Endothelial cell of umbilical vein (primary cell): ENCODE results near the gene LAMA4. TPM values are rescaled to one million over a fixed set of nuclear protein-coding genes. Genes with fewer than 3 reads are reported as not detected.

Experiments
- BruUV-seq: library from RNA; stranded (reverse); fragments of 400-500 nt; replicated peaks from 2 replicates; lab custom pipeline; 2021; lab: Mats Ljungman, UMichigan
- CTCF ChIA-PET: fragments of 300-600, 350-600 bp; sonication (Branson Sonifier 250); formaldehyde crosslinking; loops from one replicate; lab custom pipeline; 2021; ENCODE audit warnings: antibody characterized with exemption, inconsistent platforms; lab: Charles Lee
- POLR2A ChIA-PET: fragments of 300-600, 350-600 bp; sonication (Branson Sonifier 250); formaldehyde crosslinking; loops from one replicate; lab custom pipeline; 2021; ENCODE audit warnings: antibody characterized with exemption, inconsistent platforms; lab: Charles Lee
- DNase-seq: peaks from one replicate; pipeline ENCODE4 v3.0.0-alpha.2; 2011; ENCODE audit warnings: low read depth, low spot score
- FAIRE-seq: peaks from 2 replicates; lab custom pipeline; 2011; peaks lifted over from hg19 to GRCh38; lab: Jason Lieb, UNC
- H2AFZ ChIP-seq: 2 replicates; pipeline ENCODE4 v1.6.0; 2012; ENCODE audit warnings: low read depth, low read length, control low read depth, inconsistent platforms
- H3K27ac ChIP-seq: 2 replicates; pipeline ENCODE4 v1.5.1; 2011; ENCODE audit warnings: low read depth, mild to moderate bottlenecking, control low read depth, low read length, moderate library complexity; ENCODE audit not compliant: insufficient read depth
- H3K27me3 ChIP-seq, 2 experiments: 2 replicates each; pipeline versions ENCODE4 v1.6.0 to v1.6.1; 2011; ENCODE audit warnings: low read length in 2 of 2, mixed read lengths in 1 of 2; ENCODE audit not compliant: control insufficient read depth in 2 of 2, insufficient read depth in 2 of 2
- H3K36me3 ChIP-seq, 2 experiments: 2 replicates in 1 of 2; 3 replicates in 1 of 2; pipeline ENCODE4 v1.5.1; 2011; ENCODE audit warnings: low read length in 2 of 2, mild to moderate bottlenecking in 1 of 2, moderate library complexity in 1 of 2; ENCODE audit not compliant: control insufficient read depth in 2 of 2, insufficient read depth in 2 of 2; ENCODE audit errors: extremely low read depth in 1 of 2
- H3K4me1 ChIP-seq: 3 replicates; pipeline ENCODE4 v1.5.1; 2011; ENCODE audit warnings: mild to moderate bottlenecking, low read length; ENCODE audit not compliant: control insufficient read depth, insufficient read depth; ENCODE audit errors: extremely low read depth
- H3K4me2 ChIP-seq: 2 replicates; pipeline ENCODE4 v1.6.1; 2011; ENCODE audit warnings: low read length, control low read depth, mixed read lengths; ENCODE audit not compliant: insufficient read depth
- H3K4me3 ChIP-seq, 3 experiments: fragments of 200-600 bp in 1 of 3; sonication (generic), shearing (Covaris generic) in 1 of 3; replicated peaks in 1 of 3; 2 replicates each; pipeline ENCODE4 v1.5.1; 2011 to 2016; ENCODE audit warnings: control low read depth in 3 of 3, low read length in 3 of 3, mild to moderate bottlenecking in 2 of 3, inconsistent platforms in 1 of 3, low read depth in 1 of 3, moderate library complexity in 1 of 3; ENCODE audit not compliant: insufficient read depth in 1 of 3
- H3K79me2 ChIP-seq: 2 replicates; pipeline ENCODE4 v1.6.0; 2012; ENCODE audit warnings: low read length, inconsistent platforms; ENCODE audit not compliant: control insufficient read depth, insufficient read depth
- H3K9ac ChIP-seq: replicated peaks from 2 replicates; pipeline ENCODE3; 2011; ENCODE audit warnings: low read length, control low read depth; ENCODE audit not compliant: insufficient read depth; ENCODE audit errors: extremely low read depth
- H3K9me1 ChIP-seq: replicated peaks from 3 replicates; pipeline ENCODE4 v1.6.0; 2011; ENCODE audit warnings: mild to moderate bottlenecking, low read length; ENCODE audit not compliant: control insufficient read depth, insufficient read depth; ENCODE audit errors: extremely low read depth
- H3K9me3 ChIP-seq: replicated peaks from 2 replicates; pipeline ENCODE4 v1.5.1; 2012; ENCODE audit warnings: low read length, inconsistent platforms; ENCODE audit not compliant: control insufficient read depth, insufficient read depth
- H4K20me1 ChIP-seq: replicated peaks from 2 replicates; pipeline ENCODE3; 2011; ENCODE audit warnings: mild to moderate bottlenecking, low read length; ENCODE audit not compliant: control insufficient read depth, insufficient read depth; ENCODE audit errors: extremely low read depth
- EZH2 ChIP-seq: IDR thresholded peaks from 2 replicates; pipeline ENCODE4 v1.6.1; 2012; ENCODE audit warnings: borderline replicate concordance, low read depth, mild to moderate bottlenecking, moderate library complexity, low read length, inconsistent platforms; ENCODE audit not compliant: severe bottlenecking
- FOS ChIP-seq: IDR thresholded peaks from 2 replicates; pipeline ENCODE4 v1.6.1; 2011; ENCODE audit warnings: mild to moderate bottlenecking, low read length, moderate library complexity, borderline replicate concordance; ENCODE audit not compliant: insufficient read depth
- GATA2 ChIP-seq: IDR thresholded peaks from 2 replicates; pipeline ENCODE4 v1.7.0; 2011; ENCODE audit warnings: low read depth, mild to moderate bottlenecking, moderate library complexity, mixed read lengths, low read length; ENCODE audit not compliant: insufficient read length, insufficient read depth
- JUN ChIP-seq: IDR thresholded peaks from 2 replicates; pipeline ENCODE4 v1.6.1; 2011; ENCODE audit warnings: borderline replicate concordance, low read depth; ENCODE audit not compliant: insufficient read length, insufficient read depth
- MYC ChIP-seq: IDR thresholded peaks from one replicate; pipeline ENCODE4 v1.6.1; 2011; ENCODE audit warnings: mild to moderate bottlenecking, low read depth, low read length
- POLR2A ChIP-seq: IDR thresholded peaks from 2 replicates; pipeline ENCODE4 v1.6.1; 2012; ENCODE audit warnings: low read depth, mild to moderate bottlenecking, control low read depth, low read length
- POLR2AphosphoS5 ChIP-seq: IDR thresholded peaks from 2 replicates; pipeline ENCODE4 v1.6.1; 2012; ENCODE audit warnings: low read depth, mild to moderate bottlenecking, control low read depth, low read length, moderate library complexity; ENCODE audit not compliant: insufficient read depth
- dilution Hi-C: fragments of 300-500 bp; cut with MboI; formaldehyde crosslinking; loops from one replicate; pipeline ENCODE4 v1.15.0; 2019; ENCODE audit warnings: low sequenced_read_pairs; ENCODE audit not compliant: extremely low pct_ligation_motif_present
- intact Hi-C: fragments of 100-400 bp; cut with micrococcal nuclease; formaldehyde crosslinking; loops from one replicate; pipeline ENCODE4 v1.10.0; 2022
- polyA plus RNA-seq, 4 experiments: library from polyadenylated mRNA; depleted of rRNA in 3 of 4; stranded (reverse) in 3 of 4; unstranded in 1 of 4; fragments of >200 nt; gene quantifications; 2 replicates each; pipeline versions ENCODE4 v1.2.1 to v1.2.3, GENCODE V29; 2011 to 2012; ENCODE audit warnings: missing spikeins in 1 of 4
- total RNA-seq: library from RNA; stranded (reverse); gene quantifications from 2 replicates; pipeline ENCODE4 v1.2.3, GENCODE V29; 2021
- TF ChIP-seq, protein P1 (sequence below): IDR thresholded peaks from 2 replicates; pipeline ENCODE4 v1.6.1; 2011; ENCODE audit not compliant: insufficient read depth, insufficient read length
- TF ChIP-seq, protein P2 (sequence below), 2 donors: IDR thresholded peaks; 1 replicate in 1 of 2; 2 replicates in 1 of 2; pipeline ENCODE4 v1.5.1; 2011; ENCODE audit warnings: low read length in 2 of 2, mild to moderate bottlenecking in 2 of 2, moderate library complexity in 2 of 2, control low read depth in 1 of 2, inconsistent platforms in 1 of 2, low read depth in 1 of 2; ENCODE audit not compliant: insufficient read depth in 1 of 2; ENCODE audit errors: extremely low read depth in 1 of 2

LAMA4 gene
- total and polyA plus RNA-seq, 2 donors (not counting 3 experiments of a cell fraction or from before 2014, with no cell fraction given): 384 to 629 TPM

DNA sequence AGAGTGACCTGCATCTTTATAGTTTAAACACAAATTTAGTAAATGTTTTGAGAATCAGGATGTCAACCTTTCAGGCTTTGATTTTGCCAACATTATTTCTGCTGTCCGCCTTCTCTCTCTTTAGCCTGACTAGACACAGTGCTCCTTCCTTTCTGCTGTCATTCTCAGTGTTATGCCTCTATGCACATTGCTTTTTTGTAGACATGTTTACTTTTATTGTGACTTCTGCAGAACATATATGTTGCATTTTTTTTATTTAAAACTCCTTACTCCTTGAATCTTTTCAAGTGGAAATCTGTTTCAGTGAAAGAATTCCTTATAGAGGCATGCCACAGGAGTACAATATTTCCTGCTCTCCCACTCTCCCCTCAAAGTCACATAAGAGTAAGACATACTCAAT is 64.2 kb downstream of the LAMA4 start:
- CTCF ChIA-PET: interaction anchor here (1.5 to 2.9 kb wide), 4 partner anchors 9 to 121 kb away, joined by 3 to 12 read pairs (median 6); no protein-coding TSS in a partner anchor
- H3K27ac ChIP-seq: no peak overlapping the region

DNA sequence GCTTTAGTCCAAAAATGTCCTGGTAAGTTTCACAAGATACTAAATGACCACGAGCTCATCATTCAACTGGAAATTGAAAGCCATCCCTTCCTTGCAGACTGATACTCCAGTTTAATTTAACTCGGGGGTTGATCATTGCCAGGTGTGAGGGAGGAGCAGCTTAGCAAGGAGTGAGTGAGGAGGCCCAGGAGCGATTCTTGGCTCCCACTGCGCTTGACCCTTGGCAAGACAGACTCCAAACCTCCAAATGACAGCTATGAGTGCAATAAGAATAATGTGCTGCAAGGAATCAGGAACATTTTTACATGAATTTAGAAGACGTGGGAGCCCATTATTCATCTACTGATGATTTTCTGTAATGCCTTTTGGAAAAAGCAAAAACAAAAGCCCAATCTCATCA is 64.9 kb downstream of the LAMA4 start:
- FAIRE-seq (no peak), DNase-seq (no peak)
- Histone ChIP-seq H4K20me1 (no peaks in the 10 kb centered on the region), H3K9me1 (no peaks in the 10 kb centered on the region), H3K79me2 (peaks cover 2% of the 10 kb centered on the region), H3K4me2 (no peak overlapping the region), H3K9me3 (no peaks in the 10 kb centered on the region), H3K36me3 (peaks cover 32 to 64% of the 10 kb centered on the region in 2 experiments), H3K9ac (no peak overlapping the region), H3K4me1 (peaks cover 10% of the 10 kb centered on the region), H3K4me3 (no peak overlapping the region), H2AFZ (no peak overlapping the region), H3K27ac (no peak overlapping the region), H3K27me3 (no peaks in the 10 kb centered on the region)
- ChIA-PET CTCF (interaction anchor here (1.0 to 2.9 kb wide), 6 partner anchors 9 to 181 kb away, joined by 3 to 12 read pairs (median 5); no protein-coding TSS in a partner anchor), POLR2A (no interaction called here)
- no peak for TF ChIP-seq MYC
- TF ChIP-seq EZH2: no peak
- no peak for TF ChIP-seq JUN
- TF ChIP-seq, protein P1, sequence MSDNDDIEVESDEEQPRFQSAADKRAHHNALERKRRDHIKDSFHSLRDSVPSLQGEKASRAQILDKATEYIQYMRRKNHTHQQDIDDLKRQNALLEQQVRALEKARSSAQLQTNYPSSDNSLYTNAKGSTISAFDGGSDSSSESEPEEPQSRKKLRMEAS: no peak
- no peak for TF ChIP-seq FOS
- TF ChIP-seq, protein P2, sequence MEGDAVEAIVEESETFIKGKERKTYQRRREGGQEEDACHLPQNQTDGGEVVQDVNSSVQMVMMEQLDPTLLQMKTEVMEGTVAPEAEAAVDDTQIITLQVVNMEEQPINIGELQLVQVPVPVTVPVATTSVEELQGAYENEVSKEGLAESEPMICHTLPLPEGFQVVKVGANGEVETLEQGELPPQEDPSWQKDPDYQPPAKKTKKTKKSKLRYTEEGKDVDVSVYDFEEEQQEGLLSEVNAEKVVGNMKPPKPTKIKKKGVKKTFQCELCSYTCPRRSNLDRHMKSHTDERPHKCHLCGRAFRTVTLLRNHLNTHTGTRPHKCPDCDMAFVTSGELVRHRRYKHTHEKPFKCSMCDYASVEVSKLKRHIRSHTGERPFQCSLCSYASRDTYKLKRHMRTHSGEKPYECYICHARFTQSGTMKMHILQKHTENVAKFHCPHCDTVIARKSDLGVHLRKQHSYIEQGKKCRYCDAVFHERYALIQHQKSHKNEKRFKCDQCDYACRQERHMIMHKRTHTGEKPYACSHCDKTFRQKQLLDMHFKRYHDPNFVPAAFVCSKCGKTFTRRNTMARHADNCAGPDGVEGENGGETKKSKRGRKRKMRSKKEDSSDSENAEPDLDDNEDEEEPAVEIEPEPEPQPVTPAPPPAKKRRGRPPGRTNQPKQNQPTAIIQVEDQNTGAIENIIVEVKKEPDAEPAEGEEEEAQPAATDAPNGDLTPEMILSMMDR (IDR thresholded peaks at IDR 0.05; ENCODE audit: extremely low read depth in 1 of 2, insufficient read depth in 1 of 2, low read depth in 1 of 2, low read length in 2 of 2): no peak
- TF ChIP-seq POLR2A: no peak
- TF ChIP-seq POLR2AphosphoS5: no peak
- no peak for TF ChIP-seq GATA2
- dilution Hi-C loops (no loop called here), intact Hi-C loops (no loop called here)
- no TSS peak for BruUV-seq

More for the DNA sequence above, 64.2 kb downstream of the LAMA4 start:
- Histone ChIP-seq H3K79me2 (peaks cover 2% of the 10 kb centered on the region), H2AFZ (no peak overlapping the region), H3K4me3 (no peak overlapping the region), H4K20me1 (no peaks in the 10 kb centered on the region), H3K4me1 (peaks cover 10% of the 10 kb centered on the region), H3K4me2 (no peak overlapping the region), H3K36me3 (peaks cover 29 to 60% of the 10 kb centered on the region in 2 experiments), H3K9me1 (no peaks in the 10 kb centered on the region), H3K9me3 (no peaks in the 10 kb centered on the region), H3K9ac (no peak overlapping the region), H3K27me3 (no peaks in the 10 kb centered on the region)
- dilution Hi-C loops: no loop called here
- FAIRE-seq (no peak), DNase-seq (no peak)
- no peak for TF ChIP-seq MYC
- no TSS peak for BruUV-seq
- intact Hi-C loops: no loop called here
- POLR2A ChIA-PET: no interaction called here
